K562 (cell line): ENCODE measurements around the gene PCNX2. TPM values are rescaled to one million over a fixed set of nuclear protein-coding genes. Genes with fewer than 3 reads are reported as not detected.

Source experiments
- ATAC-seq: fragments of 200-7000 bp; cut with Tn5 transposase; 3 replicates; pipeline ENCODE4 v1.9.1; 2020; ENCODE audit warnings: moderate library complexity
- BruUV-seq: library from RNA; stranded (reverse); fragments of 400-500 nt; replicated peaks from 2 replicates; lab custom pipeline; 2021; lab: Mats Ljungman, UMichigan
- CTCF ChIA-PET: fragments of 300-600 bp; formaldehyde crosslinking; extraction: SDS; loops from one replicate; lab custom pipeline; 2021; ENCODE audit warnings: low intra/inter-chr PET ratio; lab: Yijun Ruan, JAX
- POLR2A ChIA-PET: fragments of 300-600, 350-650 bp; sonication (Branson Sonifier 250); formaldehyde crosslinking; extraction: SDS; loops from one replicate; lab custom pipeline; 2021; ENCODE audit warnings: antibody characterized with exemption, inconsistent platforms; lab: Yijun Ruan, JAX
- DNase-seq, 4 experiments: peaks; one replicate each; pipeline versions ENCODE4 v3.0.0 to v3.0.0-alpha.2; 2011 to 2018; ENCODE audit warnings: low spot score in 3 of 4, mixed read lengths in 3 of 4; ENCODE audit errors: extremely low read depth in 1 of 4
- FAIRE-seq: peaks from 2 replicates; lab custom pipeline; 2011; peaks lifted over from hg19 to GRCh38; lab: Jason Lieb, UNC
- H2AFZ ChIP-seq: 2 replicates; pipeline ENCODE4 v1.6.0; 2011; ENCODE audit warnings: low read depth, low read length, control low read depth, inconsistent platforms
- H3K27ac ChIP-seq: fragments of 200-600 bp; 3 replicates; pipeline ENCODE4 v1.8.0; 2011; ENCODE audit warnings: low read depth, mild to moderate bottlenecking, control low read depth, inconsistent platforms, low read length, moderate library complexity, mixed read lengths; ENCODE audit errors: extremely low read depth
- H3K27me3 ChIP-seq, 2 experiments: fragments of 300-600 bp in 1 of 2; 2 replicates in 1 of 2; 3 replicates in 1 of 2; pipeline versions ENCODE4 v1.6.0 to v1.8.0; 2011; ENCODE audit warnings: inconsistent platforms in 2 of 2, low read length in 2 of 2, mild to moderate bottlenecking in 1 of 2, mixed read lengths in 1 of 2, moderate library complexity in 1 of 2; ENCODE audit not compliant: control insufficient read depth in 2 of 2, insufficient read depth in 2 of 2
- H3K36me3 ChIP-seq: fragments of 300-600 bp; 3 replicates; pipeline ENCODE4 v1.8.0; 2011; ENCODE audit warnings: mild to moderate bottlenecking, low read length, inconsistent platforms; ENCODE audit not compliant: control insufficient read depth, insufficient read depth
- H3K4me1 ChIP-seq, 2 experiments: fragments of 200-600 bp in 1 of 2; replicated peaks in 1 of 2; 2 replicates in 1 of 2; 3 replicates in 1 of 2; pipeline versions ENCODE4 v1.5.1 to v1.8.0; 2011; ENCODE audit warnings: inconsistent platforms in 2 of 2, low read length in 2 of 2, mild to moderate bottlenecking in 1 of 2, mixed read lengths in 1 of 2, moderate library complexity in 1 of 2; ENCODE audit not compliant: control insufficient read depth in 2 of 2, insufficient read depth in 2 of 2
- H3K4me2 ChIP-seq: 2 replicates; pipeline ENCODE4 v1.6.1; 2011; ENCODE audit warnings: low read length, control low read depth, inconsistent platforms, mixed read lengths; ENCODE audit not compliant: insufficient read depth
- H3K4me3 ChIP-seq: fragments of 200-600 bp; sonication (generic), shearing (Covaris generic); 2 replicates; pipeline ENCODE4 v1.5.1; 2016; ENCODE audit warnings: control low read depth, inconsistent platforms
- H3K79me2 ChIP-seq: fragments of 200-600 bp; 3 replicates; pipeline ENCODE4 v1.8.0; 2011; ENCODE audit warnings: low read length, inconsistent platforms; ENCODE audit not compliant: control insufficient read depth, insufficient read depth
- H3K9ac ChIP-seq, 2 experiments: 2 replicates each; pipeline versions ENCODE4 v1.6.0 to v1.6.1; 2011; ENCODE audit warnings: low read depth in 2 of 2, low read length in 2 of 2, control low read depth in 1 of 2, inconsistent platforms in 1 of 2, mild to moderate bottlenecking in 1 of 2, mixed read lengths in 1 of 2; ENCODE audit not compliant: insufficient read depth in 1 of 2
- H3K9me1 ChIP-seq: one replicate; pipeline ENCODE4 v1.6.0; 2011; ENCODE audit warnings: inconsistent platforms, mild to moderate bottlenecking, low read length, moderate library complexity; ENCODE audit not compliant: control insufficient read depth, insufficient read depth
- H3K9me3 ChIP-seq: replicated peaks from 2 replicates; pipeline ENCODE4 v1.5.1; 2011; ENCODE audit warnings: low read depth, low read length, inconsistent platforms; ENCODE audit not compliant: control insufficient read depth, insufficient read depth
- H4K20me1 ChIP-seq: replicated peaks from 2 replicates; pipeline ENCODE4 v1.6.1; 2011; ENCODE audit warnings: low read length, inconsistent platforms, mixed read lengths; ENCODE audit not compliant: control insufficient read depth, insufficient read depth
- CUX1 ChIP-seq: fragments of 200-800 bp; sonication (Bioruptor generic); IDR thresholded peaks from 2 replicates; pipeline ENCODE4 v1.6.1; 2016; ENCODE audit warnings: missing genetic modification characterization, missing compliant biosample characterization
- KLF16 ChIP-seq: IDR thresholded peaks from 2 replicates; pipeline ENCODE4 v1.6.1; 2016; ENCODE audit warnings: antibody characterized with exemption
- L3MBTL2 ChIP-seq: fragments of 450-650 bp; IDR thresholded peaks from 2 replicates; pipeline ENCODE4 v1.6.1; 2016; ENCODE audit warnings: mild to moderate bottlenecking, moderate library complexity
- MAZ ChIP-seq, 2 experiments: fragments of 450-650 bp in 1 of 2; sonication (generic) in 1 of 2; formaldehyde crosslinking; IDR thresholded peaks in 1 of 2; conservative IDR thresholded peaks in 1 of 2; 2 replicates each; pipeline versions ENCODE4 v1.4.0 to v1.5.0; 2020; ENCODE audit warnings: mild to moderate bottlenecking in 1 of 2, missing genetic modification reagents in 1 of 2
- MEF2A ChIP-seq: IDR thresholded peaks from 2 replicates; pipeline ENCODE4 v1.6.1; 2011; ENCODE audit warnings: low read depth, mild to moderate bottlenecking, low read length, moderate library complexity; ENCODE audit not compliant: control insufficient read depth
- MTA1 ChIP-seq: fragments of 450-650 bp; IDR thresholded peaks from 2 replicates; pipeline ENCODE4 v1.6.1; 2017; ENCODE audit warnings: borderline replicate concordance
- MYNN ChIP-seq, 2 experiments: sonication (generic); formaldehyde crosslinking in 1 of 2; IDR thresholded peaks; 2 replicates each; pipeline versions ENCODE4 v1.5.0 to v1.6.1; 2016 to 2020; ENCODE audit warnings: antibody characterized with exemption in 1 of 2, missing genetic modification reagents in 1 of 2
- RAD21 ChIP-seq, 2 experiments: fragments of 250-450 bp in 1 of 2; fragments of 450-650 bp in 1 of 2; sonication (Bioruptor Pico) in 1 of 2; formaldehyde crosslinking in 1 of 2; IDR thresholded peaks in 1 of 2; conservative IDR thresholded peaks in 1 of 2; 2 replicates each; pipeline versions ENCODE4 v1.4.0 to v1.8.0; 2020 to 2022; ENCODE audit warnings: mild to moderate bottlenecking in 2 of 2, moderate library complexity in 1 of 2
- ZFP1 ChIP-seq: fragments of 450-650 bp; formaldehyde crosslinking; IDR thresholded peaks from 2 replicates; pipeline ENCODE4 v1.4.0; 2020; ENCODE audit warnings: mild to moderate bottlenecking, mixed read lengths
- WGBS: fragments of 100-300 bp; shearing (Covaris generic); methylation state at CpG from one replicate; pipeline ENCODE4 v1.1.6; 2016; ENCODE audit warnings: low coverage, mixed read lengths; ENCODE audit not compliant: insufficient coverage; ENCODE audit errors: missing lambda C conversion rate; 5-methylcytosine and 5-hydroxymethylcytosine counted together
- in situ Hi-C: fragments of 300-500 bp; cut with MboI; formaldehyde crosslinking; loops from 4 replicates; pipeline ENCODE4 v1.15.0; 2018; ENCODE audit warnings: inconsistent platforms, mixed read lengths
- intact Hi-C: fragments of 100-400 bp; cut with micrococcal nuclease; formaldehyde crosslinking; loops from 2 replicates; pipeline ENCODE4 v1.14.2; 2022
- polyA plus RNA-seq, 8 experiments: library from polyadenylated mRNA; depleted of rRNA in 4 of 8; stranded (reverse) in 5 of 8; unstranded in 3 of 8; fragments of >200 nt; fragmentation: Nextera tagmentation in 2 of 8; fragmentation: Illumina TruSeq in 1 of 8; extraction: Ambion mirVana in 2 of 8; extraction: Trizol in 1 of 8; gene quantifications; 2 replicates each; pipeline versions ENCODE4 v1.2.1 to v1.2.3, GENCODE V29; 2011 to 2014; ENCODE audit warnings: inconsistent platforms in 1 of 8, missing spikeins in 1 of 8
- total RNA-seq, 7 experiments: library from RNA; depleted of rRNA in 6 of 7; stranded (reverse); fragments of >200 nt in 6 of 7; fragmentation: Illumina TruSeq in 2 of 7; extraction: Trizol in 2 of 7; gene quantifications; 2 replicates each; pipeline versions ENCODE4 v1.2.1 to v1.2.3, GENCODE V29; 2011 to 2021; ENCODE audit warnings: low replicate concordance in 1 of 7
- TF ChIP-seq, protein P1 (sequence below), 2 experiments: IDR thresholded peaks; 2 replicates each; pipeline ENCODE4 v1.6.1; 2011; ENCODE audit warnings: borderline replicate concordance in 1 of 2, control low read depth in 1 of 2, low read depth in 1 of 2, low read length in 1 of 2, mild to moderate bottlenecking in 1 of 2, mixed read lengths in 1 of 2, moderate library complexity in 1 of 2; ENCODE audit not compliant: insufficient read depth in 1 of 2, insufficient read length in 1 of 2, poor library complexity in 1 of 2, severe bottlenecking in 1 of 2; ENCODE audit errors: extremely low read depth in 1 of 2

The PCNX2 gene
- total and polyA plus RNA-seq, 9 of the 15 experiments (the other 6 are each of a cell fraction or from before 2014, with no cell fraction given) = 0.07 to 0.33 TPM; not detected in 7

DNA sequence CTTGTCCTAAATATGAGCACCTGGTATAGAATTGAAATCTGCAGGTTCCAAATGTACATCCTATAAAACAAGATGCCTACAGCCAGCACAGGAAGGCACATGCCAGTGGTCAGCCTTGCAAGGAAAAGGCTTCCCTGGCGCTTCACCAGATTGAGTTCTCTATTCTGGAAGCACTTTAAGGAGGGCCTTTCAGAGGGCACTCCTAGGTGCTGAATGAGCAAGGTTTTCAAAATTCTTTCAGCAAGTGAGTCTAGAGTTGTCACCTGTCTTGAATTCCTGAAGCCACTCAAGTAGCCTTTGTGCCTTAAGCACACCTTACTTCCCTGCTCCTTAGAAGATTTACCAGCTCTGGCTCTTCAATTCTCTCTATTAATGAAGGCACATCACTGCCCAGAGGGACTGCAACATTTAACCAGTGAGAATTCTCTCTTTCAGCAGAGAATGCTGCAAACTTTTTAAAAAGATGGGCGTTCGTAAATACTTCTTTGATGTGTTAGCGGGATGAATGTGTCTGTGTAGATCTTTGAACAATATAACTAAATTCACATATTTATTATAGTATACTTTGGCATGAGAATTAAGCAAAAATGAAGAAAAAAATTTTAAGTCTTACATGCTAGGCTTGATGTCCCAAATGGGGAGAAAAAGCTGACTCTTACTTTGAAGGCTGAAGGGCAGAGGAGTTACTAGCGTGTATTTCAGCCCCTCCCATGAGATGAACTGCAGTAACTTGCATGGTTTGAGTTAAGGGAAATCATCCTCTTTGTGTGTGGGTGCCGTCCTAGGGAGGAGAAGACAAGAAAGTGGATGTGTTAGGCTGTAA lies 183.1 kb downstream of the PCNX2 start:
- H3K4me2 ChIP-seq = peak overlapping the region; percentile 65
- intact Hi-C loops (no loop called here), in situ Hi-C loops (no loop called here)
- H3K27me3 ChIP-seq = no peaks in the 10 kb centered on the region
- BruUV-seq = no TSS peak
- DNase-seq = no peak
- H3K9me1 ChIP-seq = no peaks in the 10 kb centered on the region
- H3K4me3 ChIP-seq = no peak overlapping the region
- H4K20me1 ChIP-seq = no peaks in the 10 kb centered on the region
- H3K36me3 ChIP-seq = no peaks in the 10 kb centered on the region
- peak overlapping the region; percentile 74; the same call in 2 of the 3 replicates for H3K27ac ChIP-seq
- CTCF ChIA-PET = no interaction called here
- no peaks in the 10 kb centered on the region for H3K9me3 ChIP-seq
- no peak for TF ChIP-seq ZFP1 (CRISPR knock-in tag)
- peak in 1 of 2 experiments; percentile 35; a peak in 1 of 4 replicates for TF ChIP-seq MAZ (CRISPR knock-in tag; conservative IDR thresholded peaks at IDR 0.05 in 1 of 2, IDR thresholded peaks at IDR 0.05 in 1 of 2)
- TF ChIP-seq MYNN (IDR thresholded peaks at IDR 0.05) = peak; percentile 99
- peak; percentile 94 for TF ChIP-seq MYNN (CRISPR knock-in tag; IDR thresholded peaks at IDR 0.05)
- TF ChIP-seq, protein P1, sequence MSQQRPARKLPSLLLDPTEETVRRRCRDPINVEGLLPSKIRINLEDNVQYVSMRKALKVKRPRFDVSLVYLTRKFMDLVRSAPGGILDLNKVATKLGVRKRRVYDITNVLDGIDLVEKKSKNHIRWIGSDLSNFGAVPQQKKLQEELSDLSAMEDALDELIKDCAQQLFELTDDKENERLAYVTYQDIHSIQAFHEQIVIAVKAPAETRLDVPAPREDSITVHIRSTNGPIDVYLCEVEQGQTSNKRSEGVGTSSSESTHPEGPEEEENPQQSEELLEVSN (IDR thresholded peaks at IDR 0.05; ENCODE audit: borderline replicate concordance in 1 of 2, extremely low read depth in 1 of 2, insufficient read depth in 1 of 2, insufficient read length in 1 of 2, low read depth in 1 of 2, low read length in 1 of 2, poor library complexity in 1 of 2, severe bottlenecking in 1 of 2) = no peak
- no peak for TF ChIP-seq CUX1
- TF ChIP-seq KLF16 = no peak
- TF ChIP-seq MEF2A = no peak
- peak in 1 of 2 experiments; percentile 26; a peak in 1 of 4 replicates for TF ChIP-seq RAD21 (CRISPR knock-in tag; conservative IDR thresholded peaks at IDR 0.05 in 1 of 2, IDR thresholded peaks at IDR 0.05 in 1 of 2)
- no peak for TF ChIP-seq MTA1
- 0 out of 2 replicates have a peak, but pooled peaks have one; percentile 30 for TF ChIP-seq L3MBTL2
- no peak for ATAC-seq
- FAIRE-seq = no peak
- POLR2A ChIA-PET = interaction anchor here (1.3 kb wide), 1 partner anchor 126 kb away, joined by 4 read pairs; no protein-coding TSS in a partner anchor
- WGBS = 16% methylated on average over 6 of the region's 6 CpGs
- H3K4me1 ChIP-seq = peaks cover 0 to 27% of the 10 kb centered on the region in 2 experiments; a peak in 4 of 5 replicates
- H3K9ac ChIP-seq = no peak overlapping the region
- H2AFZ ChIP-seq = peak overlapping the region; percentile 69
- no peaks in the 10 kb centered on the region for H3K79me2 ChIP-seq
